ENCODE measurements around the gene PTGDS. TPM values are rescaled to one million over a fixed set of nuclear protein-coding genes. Genes with fewer than 3 reads are reported as not detected.
A peak's percentile ranks its signal among the peaks of the same experiment; 100 is the strongest.

The PTGDS gene
- total RNA-seq, 4 donors from 2014 or later: 10.4 to 77.9 (median 51.6) TPM

GRCh38 chr9:136939996-136940525 lies 37.2 kb upstream of the PTGDS start:
- peaks cover 30 to 53% (median 46%) of the 10 kb centered on the region in 4 donors for H3K36me3 ChIP-seq
- peaks cover 0 to 3% (median 0%) of the 10 kb centered on the region in 4 donors for H3K27me3 ChIP-seq
- TF ChIP-seq EP300 (IDR thresholded peaks at IDR 0.05) (no peak), POLR2A (IDR thresholded peaks at IDR 0.05; ENCODE audit: low read depth) (peak; percentile 35), POLR2AphosphoS5 (IDR thresholded peaks at IDR 0.05) (no peak)
- TF ChIP-seq, protein P1, sequence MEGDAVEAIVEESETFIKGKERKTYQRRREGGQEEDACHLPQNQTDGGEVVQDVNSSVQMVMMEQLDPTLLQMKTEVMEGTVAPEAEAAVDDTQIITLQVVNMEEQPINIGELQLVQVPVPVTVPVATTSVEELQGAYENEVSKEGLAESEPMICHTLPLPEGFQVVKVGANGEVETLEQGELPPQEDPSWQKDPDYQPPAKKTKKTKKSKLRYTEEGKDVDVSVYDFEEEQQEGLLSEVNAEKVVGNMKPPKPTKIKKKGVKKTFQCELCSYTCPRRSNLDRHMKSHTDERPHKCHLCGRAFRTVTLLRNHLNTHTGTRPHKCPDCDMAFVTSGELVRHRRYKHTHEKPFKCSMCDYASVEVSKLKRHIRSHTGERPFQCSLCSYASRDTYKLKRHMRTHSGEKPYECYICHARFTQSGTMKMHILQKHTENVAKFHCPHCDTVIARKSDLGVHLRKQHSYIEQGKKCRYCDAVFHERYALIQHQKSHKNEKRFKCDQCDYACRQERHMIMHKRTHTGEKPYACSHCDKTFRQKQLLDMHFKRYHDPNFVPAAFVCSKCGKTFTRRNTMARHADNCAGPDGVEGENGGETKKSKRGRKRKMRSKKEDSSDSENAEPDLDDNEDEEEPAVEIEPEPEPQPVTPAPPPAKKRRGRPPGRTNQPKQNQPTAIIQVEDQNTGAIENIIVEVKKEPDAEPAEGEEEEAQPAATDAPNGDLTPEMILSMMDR (IDR thresholded peaks at IDR 0.05): no peak
- H3K9me3 ChIP-seq: no peaks in the 10 kb centered on the region
- no peak overlapping the region for H3K27ac ChIP-seq (replicated peaks in 1 of 4)
- peaks cover 21 to 28% (median 23%) of the 10 kb centered on the region in 4 donors for H3K4me1 ChIP-seq
- no peak for DNase-seq (ENCODE audit: extremely low spot score)
- no peak overlapping the region for H3K4me3 ChIP-seq
- intact Hi-C loops (cut with DNase I): no loop called here
- WGBS: 82% methylated on average over 5 of the region's 16 CpGs

DNA sequence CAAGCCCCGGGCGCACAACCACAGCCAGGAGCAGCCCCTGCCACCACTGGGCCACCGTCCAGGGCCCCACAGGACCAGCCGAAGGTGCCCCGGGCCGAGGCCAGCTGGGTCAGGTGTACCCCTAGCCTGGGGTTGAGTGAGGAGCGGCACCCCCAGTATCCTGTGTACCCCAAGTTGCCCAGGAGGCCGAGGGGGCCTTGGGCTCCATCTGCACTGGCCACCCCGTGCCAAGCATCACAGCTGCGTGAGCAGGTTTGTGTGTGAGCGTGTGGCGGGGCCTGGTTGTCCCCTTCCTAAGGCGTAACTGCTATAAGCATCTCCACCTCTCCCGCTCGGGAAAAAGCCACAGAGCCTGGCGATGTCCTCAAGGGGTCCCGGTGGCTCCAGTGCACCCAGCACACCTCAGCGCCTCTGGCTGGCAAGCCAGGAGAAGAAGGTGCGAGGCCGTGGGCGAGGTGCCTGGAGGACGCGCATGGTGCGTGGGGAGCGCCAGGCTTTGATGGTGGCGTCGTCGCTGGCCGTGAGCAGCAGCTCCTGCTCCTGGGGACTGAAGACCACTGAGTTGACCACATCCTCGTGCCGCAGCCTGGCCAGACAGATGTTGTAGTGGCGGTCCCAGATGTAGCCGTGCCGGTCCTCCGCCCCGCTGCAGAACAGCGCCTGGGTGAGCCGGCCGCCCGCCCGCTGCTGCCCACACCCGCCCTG lies 36.6 kb upstream of the PTGDS start:
- intact Hi-C loops (cut with DNase I): no loop called here
- H3K4me1 ChIP-seq: peaks cover 23 to 34% (median 25%) of the 10 kb centered on the region in 4 donors
- H3K27me3 ChIP-seq: peaks cover 0 to 3% (median 0%) of the 10 kb centered on the region in 4 donors
- TF ChIP-seq, protein P1 (IDR thresholded peaks at IDR 0.05): no peak
- no peak for TF ChIP-seq POLR2A (IDR thresholded peaks at IDR 0.05; ENCODE audit: low read depth)
- TF ChIP-seq EP300 (IDR thresholded peaks at IDR 0.05): no peak
- TF ChIP-seq POLR2AphosphoS5 (IDR thresholded peaks at IDR 0.05): no peak
- 96% methylated on average over 27 of the region's 42 CpGs for WGBS
- DNase-seq (ENCODE audit: extremely low spot score): no peak
- no peak overlapping the region for H3K27ac ChIP-seq (replicated peaks in 1 of 4)
- H3K9me3 ChIP-seq: no peaks in the 10 kb centered on the region
- H3K4me3 ChIP-seq: no peak overlapping the region
- H3K36me3 ChIP-seq: peaks cover 30 to 53% (median 46%) of the 10 kb centered on the region in 4 donors

DNA sequence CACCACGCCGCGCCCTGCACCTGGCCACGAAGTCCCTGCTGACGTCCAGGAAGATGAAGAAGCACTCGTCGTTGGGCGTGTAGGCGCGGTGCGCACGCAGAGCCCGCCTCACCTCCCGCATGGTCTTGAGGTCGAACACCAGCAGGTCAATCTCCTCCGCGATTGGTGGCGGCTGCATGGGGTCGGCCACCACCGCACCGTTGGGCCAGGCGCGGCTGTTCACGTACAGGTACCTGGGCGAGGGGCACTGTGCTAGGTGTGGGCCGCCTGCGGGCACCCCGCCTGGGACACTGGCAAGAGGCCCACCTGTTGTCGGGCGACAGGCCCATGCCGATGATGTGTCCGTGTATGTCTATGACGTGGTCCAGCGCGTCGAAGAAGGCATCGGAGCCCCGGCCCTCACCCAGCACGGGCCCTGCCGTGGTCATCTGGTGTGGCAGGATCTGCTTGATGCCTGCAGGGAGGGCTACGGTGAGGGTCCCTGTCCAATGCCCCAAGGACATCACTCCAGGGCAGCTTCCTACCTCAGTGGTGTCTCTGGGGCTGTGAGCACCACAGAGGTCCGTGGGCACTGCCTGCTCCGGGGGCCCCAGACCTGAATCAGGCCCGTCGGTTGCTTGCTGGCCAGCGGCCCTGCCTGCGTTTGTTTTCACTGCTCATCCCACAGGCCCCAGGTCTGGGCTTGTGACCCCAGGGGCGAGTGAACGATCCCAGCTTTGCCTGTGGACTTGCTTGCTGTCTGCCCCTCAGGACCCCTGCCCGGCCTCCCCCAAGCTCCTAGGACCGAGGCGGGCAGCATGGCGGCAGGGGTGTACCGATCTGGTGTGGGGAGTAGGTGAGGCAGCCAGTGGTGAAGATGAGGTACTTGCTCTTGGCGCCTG lies 35.8 kb upstream of the PTGDS start:
- Histone ChIP-seq H3K36me3 (peaks cover 30 to 53% (median 46%) of the 10 kb centered on the region in 4 donors), H3K27me3 (peaks cover 0 to 3% (median 0%) of the 10 kb centered on the region in 4 donors), H3K27ac (replicated peaks in 1 of 4) (no peak overlapping the region), H3K4me1 (peaks cover 23 to 35% (median 25%) of the 10 kb centered on the region in 4 donors), H3K4me3 (no peak overlapping the region), H3K9me3 (no peaks in the 10 kb centered on the region)
- no peak for DNase-seq (ENCODE audit: extremely low spot score)
- WGBS: 94% methylated on average over 20 of the region's 55 CpGs
- intact Hi-C loops (cut with DNase I): no loop called here
- no peak for TF ChIP-seq POLR2A (IDR thresholded peaks at IDR 0.05; ENCODE audit: low read depth)
- TF ChIP-seq EP300 (IDR thresholded peaks at IDR 0.05): no peak

- H3K27ac ChIP-seq (replicated peaks in 1 of 4): no peak overlapping the region
- H3K27me3 ChIP-seq: peaks cover 0 to 3% (median 0%) of the 10 kb centered on the region in 4 donors
- H3K4me3 ChIP-seq: peak overlapping the region in 2 of 4 donors; percentile 69 to 89
- intact Hi-C loops (cut with DNase I): no loop called here
- no peaks in the 10 kb centered on the region for H3K9me3 ChIP-seq
- H3K4me1 ChIP-seq: peaks cover 23 to 35% (median 25%) of the 10 kb centered on the region in 4 donors
- H3K36me3 ChIP-seq: peaks cover 30 to 51% (median 46%) of the 10 kb centered on the region in 4 donors
- no peak for DNase-seq (ENCODE audit: extremely low spot score)
- 92% methylated on average over 30 of the region's 60 CpGs for WGBS
- no peak for TF ChIP-seq POLR2A (IDR thresholded peaks at IDR 0.05; ENCODE audit: low read depth)
- TF ChIP-seq EP300 (IDR thresholded peaks at IDR 0.05): no peak
- TF ChIP-seq POLR2AphosphoS5 (IDR thresholded peaks at IDR 0.05): no peak
- TF ChIP-seq, protein P1 (IDR thresholded peaks at IDR 0.05): no peak
Observed at GRCh38 chr9:136942112-136942880, 35.0 kb upstream of the PTGDS start.

Data from esophagus muscularis mucosa (tissue), 4 donors.